Inferior parietal cortex (tissue), 1 donor: ENCODE results near the gene TSC2.
"Not testable (repeated sequence)": the region's sequence is repeated elsewhere in the genome, so short reads cannot be mapped to it uniquely, and the experiment has no call there.

ENCODE experiments used
- DNase-seq: peaks from one replicate; pipeline ENCODE4 v3.0.0-alpha.2; 2016; ENCODE audit errors: extremely low spot score

The TSC2 gene

DNA sequence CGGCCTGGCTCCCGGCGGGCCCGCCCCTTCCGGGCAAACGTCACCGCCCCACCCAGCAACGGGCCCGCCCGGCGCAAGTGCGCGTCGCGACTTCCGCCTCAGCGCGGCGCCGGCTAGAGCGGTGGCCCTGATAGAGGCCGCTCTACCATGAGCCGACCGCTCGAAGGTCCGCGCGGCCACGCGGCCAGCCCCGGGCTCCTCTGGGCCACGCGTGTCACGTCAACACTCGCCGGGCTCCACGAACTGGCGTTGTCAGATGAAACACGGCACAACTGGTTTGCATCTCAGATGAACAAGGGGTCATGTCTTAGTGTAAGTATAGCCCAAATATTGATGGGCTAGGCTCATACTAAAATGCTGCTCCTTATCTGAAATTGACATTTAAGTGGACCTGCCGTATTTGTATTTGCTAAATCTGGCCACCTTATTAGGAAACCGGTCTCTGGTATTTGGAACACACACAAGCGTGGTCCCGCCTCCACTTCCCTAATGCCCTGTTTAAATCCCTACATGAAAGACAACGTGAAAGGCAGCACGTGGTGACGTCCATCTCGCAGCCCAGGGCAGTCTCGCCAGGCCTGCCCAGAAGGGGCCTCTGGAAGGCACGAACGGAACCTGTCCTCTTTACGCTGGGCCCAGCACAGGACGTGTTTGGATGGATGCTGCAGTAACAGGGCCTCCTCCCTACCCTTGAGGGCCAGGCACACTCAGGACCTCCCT lies 37.8 kb upstream of the TSC2 start, which contains the start of gene ZNF598:
ZNF598 (minus strand) TSS at position 31 of the 720 bp plus-strand sequence.
- DNase-seq, result peak; percentile 88

GRCh38 chr16:2011726-2012125 lies 36.1 kb upstream of the TSC2 start:
- not testable (repeated sequence) for DNase-seq

DNA sequence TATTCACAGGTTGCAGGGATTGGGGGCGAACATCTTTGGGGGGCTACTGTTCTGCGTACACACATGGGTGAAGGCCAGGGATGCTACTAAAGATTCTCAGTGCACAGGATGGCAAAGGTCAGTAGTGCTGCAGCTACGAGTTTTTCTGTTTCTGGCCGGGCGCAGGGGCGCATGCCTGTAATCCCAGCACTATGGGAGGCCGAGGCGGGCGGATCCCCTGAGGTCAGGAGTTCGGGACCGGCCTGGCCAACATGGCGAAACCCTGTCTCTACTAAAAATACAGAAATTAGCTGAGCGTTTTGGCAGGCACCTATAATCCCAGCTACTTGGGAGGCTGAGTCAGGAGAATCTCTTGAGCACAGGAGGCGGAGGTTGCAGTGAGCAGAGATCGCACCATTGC lies 34.3 kb upstream of the TSC2 start:
- DNase-seq, result no peak

GRCh38 chr16:2015117-2015946 lies 32.5 kb upstream of the TSC2 start:
- no peak for DNase-seq

- DNase-seq, result no peak
These were observed 31.9 kb upstream of the TSC2 start for GRCh38 chr16:2015947-2016208.

DNA sequence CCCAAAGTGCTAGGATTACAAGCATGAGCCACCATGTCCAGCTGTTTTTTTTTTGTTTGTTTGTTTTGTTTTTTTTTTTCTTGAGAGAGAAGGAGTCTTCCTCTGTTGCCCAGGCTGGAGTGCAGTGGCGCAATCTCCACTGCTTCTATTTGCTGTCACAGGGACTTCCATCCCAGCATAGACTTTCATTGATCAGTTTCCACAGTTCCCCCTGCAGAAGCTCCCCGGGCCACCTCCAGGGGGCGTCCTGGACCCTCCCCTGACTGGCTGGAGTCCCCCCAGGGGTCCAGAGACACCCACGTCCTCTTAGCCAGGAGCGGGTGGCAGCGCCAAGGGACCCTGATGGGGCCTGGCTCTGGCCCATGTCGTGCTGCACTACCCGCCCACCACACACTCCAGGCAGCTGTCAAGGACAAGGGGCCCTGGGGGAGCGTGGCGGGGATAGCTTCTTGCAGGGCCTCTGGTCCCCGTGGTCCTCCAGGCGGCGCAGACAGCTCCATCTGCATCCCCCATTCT lies 31.3 kb upstream of the TSC2 start:
- no peak for DNase-seq

DNA sequence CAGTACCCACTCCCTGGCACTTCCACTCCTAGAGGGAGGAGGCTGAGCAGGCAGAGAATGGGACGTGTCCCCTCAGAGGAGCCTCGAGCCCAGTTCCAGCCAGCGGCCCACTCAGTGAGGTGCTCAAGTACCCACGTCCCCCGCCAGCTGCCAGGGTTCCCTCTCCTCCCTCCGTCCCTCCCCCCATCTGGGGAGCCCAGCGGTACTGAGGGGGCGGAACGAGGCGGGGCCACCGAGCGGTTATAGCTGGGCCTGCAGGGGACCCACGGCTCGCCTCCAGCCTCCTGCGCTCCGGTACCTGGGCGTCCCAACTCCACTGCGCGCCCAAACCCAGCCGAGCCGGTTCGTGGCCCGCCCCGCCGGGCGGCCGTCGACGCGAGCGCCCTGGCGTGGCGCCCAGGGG lies 28.3 kb upstream of the TSC2 start, which contains the start of gene NPW:
NPW (plus strand) TSS at position 268 of the 403 bp plus-strand sequence.
- DNase-seq, result no peak

DNA sequence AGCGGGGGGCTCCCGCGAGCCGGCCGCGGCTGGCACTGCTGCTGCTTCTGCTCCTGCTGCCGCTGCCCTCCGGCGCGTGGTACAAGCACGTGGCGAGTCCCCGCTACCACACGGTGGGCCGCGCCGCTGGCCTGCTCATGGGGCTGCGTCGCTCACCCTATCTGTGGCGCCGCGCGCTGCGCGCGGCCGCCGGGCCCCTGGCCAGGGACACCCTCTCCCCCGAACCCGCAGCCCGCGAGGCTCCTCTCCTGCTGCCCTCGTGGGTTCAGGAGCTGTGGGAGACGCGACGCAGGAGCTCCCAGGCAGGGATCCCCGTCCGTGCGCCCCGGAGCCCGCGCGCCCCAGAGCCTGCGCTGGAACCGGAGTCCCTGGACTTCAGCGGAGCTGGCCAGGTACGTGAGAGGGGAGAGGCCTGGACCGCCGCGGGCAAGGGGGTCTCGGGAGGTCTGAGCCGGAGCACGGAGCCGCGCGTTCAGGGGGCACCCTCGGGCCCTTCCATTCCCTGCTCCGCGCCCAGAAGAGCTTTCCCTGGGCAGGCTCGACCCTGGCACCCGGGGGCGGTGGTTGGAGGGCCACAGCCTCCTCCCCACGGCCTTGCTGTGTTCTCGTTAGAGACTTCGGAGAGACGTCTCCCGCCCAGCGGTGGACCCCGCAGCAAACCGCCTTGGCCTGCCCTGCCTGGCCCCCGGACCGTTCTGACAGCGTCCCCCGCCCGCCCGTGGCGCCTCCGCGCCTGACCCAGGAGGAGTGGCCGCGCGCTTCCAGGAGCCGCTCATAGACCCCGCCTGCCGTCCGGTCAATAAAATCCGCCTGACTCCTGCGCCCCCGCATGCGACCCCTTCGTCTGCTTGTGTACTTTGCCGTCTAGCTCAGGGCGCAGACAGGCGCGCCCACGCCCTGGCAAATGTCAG lies 27.6 kb upstream of the TSC2 start:
- DNase-seq, result no peak

DNA sequence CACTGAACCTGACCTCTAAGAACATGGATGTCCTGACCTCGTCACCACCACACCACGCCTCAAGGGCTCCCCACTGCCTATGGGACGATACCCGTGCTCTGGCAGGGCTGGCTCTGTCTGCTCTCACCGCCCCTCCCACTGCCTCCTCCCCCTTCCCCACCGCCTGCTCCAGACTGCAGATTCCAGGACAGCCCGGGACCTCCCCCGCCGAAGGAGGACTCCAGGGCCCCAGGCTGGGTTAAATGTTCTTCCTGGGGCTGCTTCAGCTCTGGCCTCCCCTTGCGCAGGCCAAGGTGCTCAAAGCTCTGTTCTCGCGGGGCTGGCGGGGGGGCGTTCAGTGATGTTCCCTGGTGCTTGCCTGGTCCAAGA lies 25.1 kb upstream of the TSC2 start:
- no peak for DNase-seq

DNA sequence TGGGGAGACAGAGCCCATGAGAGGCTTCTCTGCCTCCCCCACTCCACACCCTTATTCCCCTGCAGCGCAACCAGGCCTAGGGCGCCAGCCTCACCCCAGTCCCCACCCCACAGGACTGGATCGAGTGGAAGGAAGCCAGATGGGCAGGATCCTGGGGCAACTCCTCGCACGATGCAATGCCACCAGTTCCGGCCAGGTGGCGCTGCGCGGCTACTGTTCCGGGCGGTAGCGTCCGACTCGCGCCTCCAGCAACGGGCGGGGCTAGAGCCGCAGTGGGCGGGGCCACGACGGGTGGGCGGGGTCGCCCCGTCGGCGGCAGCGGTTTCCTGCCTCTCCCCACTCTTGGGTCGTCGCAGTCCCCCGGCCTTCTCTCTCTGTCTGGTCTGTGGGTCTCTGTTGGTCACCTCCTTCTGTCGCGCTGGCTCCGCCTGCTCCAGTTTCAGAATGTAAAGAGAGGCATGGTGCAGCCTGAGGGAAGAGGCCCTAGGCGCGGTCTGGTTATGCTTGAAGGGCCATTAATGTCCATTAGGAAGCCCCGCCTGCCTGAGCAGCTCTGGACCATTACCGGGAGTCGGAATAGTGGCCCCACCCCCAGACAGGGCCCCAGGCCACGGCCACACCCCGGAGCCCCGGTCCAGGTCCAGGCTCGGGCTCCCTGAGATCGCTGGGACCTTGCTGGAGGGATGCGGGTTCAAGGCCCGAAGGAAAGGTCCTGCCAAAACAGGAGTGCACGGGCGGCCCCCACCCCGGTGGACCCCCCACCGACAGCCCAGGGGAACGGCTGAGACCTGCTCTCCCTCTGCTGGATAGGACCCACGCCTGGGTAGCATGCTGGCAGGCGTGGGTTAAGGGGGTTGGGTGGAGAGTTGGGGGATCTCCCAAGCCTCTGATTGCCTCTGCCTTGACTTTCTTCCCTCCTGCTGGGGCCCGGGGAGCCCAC lies 24.4 kb upstream of the TSC2 start:
- peak; percentile 92 for DNase-seq

DNA sequence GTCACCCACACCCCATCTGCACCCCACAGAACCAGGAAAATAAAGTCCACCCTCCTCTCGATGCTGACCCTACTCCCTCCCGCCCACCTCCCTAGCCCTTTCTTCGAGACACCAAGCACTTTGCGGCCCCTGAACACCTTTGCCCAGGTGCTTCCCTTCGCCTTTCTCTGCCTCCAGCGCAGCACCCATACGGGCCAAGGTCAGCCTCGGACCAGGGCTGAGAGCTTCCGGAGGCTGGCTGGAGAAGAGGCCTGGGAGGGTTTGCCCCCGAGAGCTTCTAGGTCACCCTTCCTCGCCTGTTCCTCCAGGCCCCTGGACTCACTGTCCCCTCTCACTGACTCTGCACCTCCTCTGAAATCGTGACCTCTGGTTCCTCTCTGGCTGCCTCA lies 23.8 kb upstream of the TSC2 start:
- no peak for DNase-seq

- DNase-seq, result no peak
These were observed 22.5 kb upstream of the TSC2 start for GRCh38 chr16:2025251-2025650.

- DNase-seq, result no peak
These were observed 21.8 kb upstream of the TSC2 start for GRCh38 chr16:2025878-2026460.

GRCh38 chr16:2026461-2027023 lies 21.2 kb upstream of the TSC2 start, which contains the start of gene NHERF2:
Gene NHERF2, plus strand, starts transcription at chr16:2026902. Its CDS starts 104 bp downstream, at chr16:2027006.
- no peak for DNase-seq

GRCh38 chr16:2027024-2028010 lies 20.5 kb upstream of the TSC2 start:
- no peak for DNase-seq

- DNase-seq, result no peak
These were observed 19.6 kb upstream of the TSC2 start for GRCh38 chr16:2028146-2028545.

GRCh38 chr16:2028620-2029220 lies 19.1 kb upstream of the TSC2 start:
- DNase-seq, result no peak

- no peak for DNase-seq
These were observed 18.4 kb upstream of the TSC2 start for GRCh38 chr16:2029350-2029749.
